ENCODE results near the gene RNF150. TPM values are rescaled to one million over a fixed set of nuclear protein-coding genes. Genes with fewer than 3 reads are reported as not detected.

Gene RNF150
- total and polyA plus RNA-seq, 8 donors, result 1.9 to 15.2 (median 14.1) TPM

DNA sequence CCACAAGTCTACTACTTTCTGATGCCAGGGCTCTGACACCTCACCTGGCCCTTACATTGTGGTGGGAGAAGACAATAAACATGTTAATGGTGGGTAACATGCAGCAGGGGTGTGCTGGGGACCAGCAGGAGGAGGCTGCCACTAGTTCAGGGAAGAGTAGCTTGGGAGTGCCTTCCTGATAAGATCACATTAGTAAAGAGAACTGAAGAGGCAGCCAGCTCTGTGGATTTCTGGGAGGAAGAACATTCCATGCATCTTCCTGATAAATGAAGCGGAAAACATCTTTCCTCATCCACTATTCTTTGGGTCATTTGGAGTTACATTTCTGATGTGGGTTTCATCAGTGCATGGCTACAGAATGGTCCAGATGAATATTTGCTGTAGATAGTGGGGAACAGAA lies 9.0 kb downstream of the RNF150 start:
- no peaks in the 10 kb centered on the region for H3K4me1 ChIP-seq

DNA sequence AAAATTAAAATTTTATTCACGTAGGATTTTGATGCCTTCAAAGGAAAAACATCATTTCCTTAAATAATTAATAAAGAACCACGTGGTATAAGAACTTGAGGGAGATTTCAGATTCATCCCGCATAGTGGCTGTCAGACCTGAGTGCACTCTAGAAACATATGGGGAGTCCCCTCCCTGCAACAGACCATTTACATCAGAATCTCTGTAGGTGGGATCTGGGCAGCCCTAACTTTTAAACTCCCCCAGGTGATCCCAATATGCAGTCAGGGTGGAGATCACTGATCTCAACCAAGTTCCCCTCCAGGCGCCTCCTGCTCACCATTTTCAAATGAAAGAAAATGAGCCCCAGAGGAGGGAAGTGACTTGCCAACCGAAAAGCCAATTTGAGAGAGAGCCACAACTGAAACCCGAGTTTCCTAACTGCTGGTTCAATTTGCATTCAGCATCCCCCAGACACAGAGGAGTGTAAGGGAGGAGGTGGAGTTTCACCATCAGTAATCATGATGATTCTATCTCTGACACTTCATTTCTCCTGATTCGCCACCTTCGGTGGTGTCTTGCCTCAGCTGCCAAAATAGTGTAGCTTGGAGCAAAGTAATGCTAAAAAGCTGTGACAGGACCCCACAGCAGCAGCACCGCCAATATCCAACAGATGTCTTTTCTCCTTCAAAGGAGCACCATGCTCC lies 11.4 kb downstream of the RNF150 start:
- H3K4me3 ChIP-seq, result no peak overlapping the region
- no peak overlapping the region for H3K27ac ChIP-seq
- DNase-seq (peak in 2 of 4 donors; percentile 51 to 73), ATAC-seq (no peak)
- intact Hi-C loops (cut with DNase I), result no loop called here
- TF ChIP-seq, protein P1, sequence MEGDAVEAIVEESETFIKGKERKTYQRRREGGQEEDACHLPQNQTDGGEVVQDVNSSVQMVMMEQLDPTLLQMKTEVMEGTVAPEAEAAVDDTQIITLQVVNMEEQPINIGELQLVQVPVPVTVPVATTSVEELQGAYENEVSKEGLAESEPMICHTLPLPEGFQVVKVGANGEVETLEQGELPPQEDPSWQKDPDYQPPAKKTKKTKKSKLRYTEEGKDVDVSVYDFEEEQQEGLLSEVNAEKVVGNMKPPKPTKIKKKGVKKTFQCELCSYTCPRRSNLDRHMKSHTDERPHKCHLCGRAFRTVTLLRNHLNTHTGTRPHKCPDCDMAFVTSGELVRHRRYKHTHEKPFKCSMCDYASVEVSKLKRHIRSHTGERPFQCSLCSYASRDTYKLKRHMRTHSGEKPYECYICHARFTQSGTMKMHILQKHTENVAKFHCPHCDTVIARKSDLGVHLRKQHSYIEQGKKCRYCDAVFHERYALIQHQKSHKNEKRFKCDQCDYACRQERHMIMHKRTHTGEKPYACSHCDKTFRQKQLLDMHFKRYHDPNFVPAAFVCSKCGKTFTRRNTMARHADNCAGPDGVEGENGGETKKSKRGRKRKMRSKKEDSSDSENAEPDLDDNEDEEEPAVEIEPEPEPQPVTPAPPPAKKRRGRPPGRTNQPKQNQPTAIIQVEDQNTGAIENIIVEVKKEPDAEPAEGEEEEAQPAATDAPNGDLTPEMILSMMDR (IDR thresholded peaks at IDR 0.05), result no peak
- H3K4me1 ChIP-seq, result no peaks in the 10 kb centered on the region
- H3K36me3 ChIP-seq, result no peaks in the 10 kb centered on the region
- H3K27me3 ChIP-seq, result no peaks in the 10 kb centered on the region
- H3K9me3 ChIP-seq, result no peaks in the 10 kb centered on the region

More for the DNA sequence above, 9.0 kb downstream of the RNF150 start:
- Histone ChIP-seq H3K36me3 (no peaks in the 10 kb centered on the region), H3K27ac (no peak overlapping the region), H3K4me3 (no peak overlapping the region), H3K27me3 (peaks cover 0 to 5% of the 10 kb centered on the region in 2 donors), H3K9me3 (no peaks in the 10 kb centered on the region)
- TF ChIP-seq, protein P1 (IDR thresholded peaks at IDR 0.05), result no peak
- ATAC-seq (no peak), DNase-seq (no peak)
- intact Hi-C loops (cut with DNase I), result no loop called here

DNA sequence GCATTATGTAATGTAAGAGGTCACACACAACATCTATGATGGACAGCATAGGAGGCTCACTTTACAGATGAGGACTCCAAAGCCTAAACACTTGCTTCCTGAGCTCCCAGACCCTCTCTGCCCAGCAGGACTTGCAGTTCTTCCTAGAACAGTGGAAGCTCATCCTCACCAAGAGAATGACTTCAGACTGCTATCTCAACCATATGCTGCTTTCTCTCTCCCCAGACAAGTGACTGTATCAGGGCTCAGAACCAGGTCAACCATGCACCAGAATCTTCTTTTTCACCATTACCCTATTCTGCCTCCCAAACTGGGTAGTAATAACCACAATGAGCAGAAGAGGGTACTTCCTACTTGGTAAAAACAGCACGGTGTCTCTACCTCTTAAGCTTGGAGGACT lies 12.2 kb downstream of the RNF150 start:
- H3K9me3 ChIP-seq, result no peaks in the 10 kb centered on the region
- no peak overlapping the region for H3K27ac ChIP-seq
- no peaks in the 10 kb centered on the region for H3K27me3 ChIP-seq
- no peaks in the 10 kb centered on the region for H3K4me1 ChIP-seq
- ATAC-seq (no peak), DNase-seq (no peak)
- intact Hi-C loops (cut with DNase I), result no loop called here
- TF ChIP-seq, protein P1 (IDR thresholded peaks at IDR 0.05), result no peak
- H3K36me3 ChIP-seq, result no peaks in the 10 kb centered on the region
- H3K4me3 ChIP-seq, result no peak overlapping the region

DNA sequence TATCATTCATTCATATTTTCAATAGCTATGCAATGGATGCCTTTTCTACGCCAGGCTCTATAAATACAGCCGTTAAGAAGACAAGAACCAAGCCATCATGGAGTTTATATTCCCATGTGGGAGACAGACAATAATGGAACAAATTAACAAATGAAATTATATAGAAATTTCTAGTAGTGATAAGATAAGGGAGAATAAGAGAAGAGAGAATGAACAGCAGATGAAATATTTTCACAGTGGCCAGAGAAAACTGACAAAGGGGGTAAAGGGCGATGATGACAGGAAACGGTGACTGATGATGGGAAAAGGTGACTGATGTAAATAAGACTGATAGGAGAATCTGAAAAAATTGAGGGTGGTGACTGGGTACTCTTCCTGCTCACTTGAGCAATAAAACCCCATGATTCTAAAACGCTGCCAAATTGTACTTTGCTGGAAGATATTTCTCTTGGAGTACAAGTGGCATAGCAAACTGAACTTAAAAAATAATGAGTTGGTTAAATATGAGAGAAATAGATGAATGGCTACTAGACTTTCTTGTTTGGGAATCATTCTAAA lies 13.2 kb downstream of the RNF150 start:
- H3K36me3 ChIP-seq, result no peaks in the 10 kb centered on the region
- H3K27me3 ChIP-seq, result no peaks in the 10 kb centered on the region
- ATAC-seq, result no peak
- H3K9me3 ChIP-seq, result peaks cover 0 to 4% of the 10 kb centered on the region in 2 donors
- intact Hi-C loops (cut with DNase I), result no loop called here
- no peak overlapping the region for H3K27ac ChIP-seq
- no peak overlapping the region for H3K4me3 ChIP-seq
- TF ChIP-seq, protein P1 (IDR thresholded peaks at IDR 0.05), result no peak
- no peaks in the 10 kb centered on the region for H3K4me1 ChIP-seq
- DNase-seq, result no peak

DNA sequence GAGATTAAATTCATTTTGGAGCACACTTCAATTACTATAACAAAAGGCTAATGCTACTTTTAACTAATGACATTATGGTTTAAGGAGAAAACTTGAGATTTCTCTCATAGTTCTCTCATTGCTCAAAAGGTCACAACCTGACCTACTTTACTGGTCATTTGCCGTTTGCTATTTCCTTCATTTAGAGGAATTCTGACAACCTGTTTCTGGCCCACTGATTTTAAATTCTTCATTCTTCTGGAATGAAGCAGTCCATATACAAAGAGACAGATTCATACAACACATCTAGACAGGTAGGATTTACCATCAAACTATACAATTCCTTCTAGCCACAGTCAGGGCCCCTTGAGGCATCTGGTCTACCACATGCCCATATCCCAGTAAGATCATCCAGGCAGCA lies 14.2 kb downstream of the RNF150 start:
- TF ChIP-seq, protein P1 (IDR thresholded peaks at IDR 0.05), result no peak
- Histone ChIP-seq H3K9me3 (peaks cover 0 to 4% of the 10 kb centered on the region in 2 donors), H3K36me3 (no peaks in the 10 kb centered on the region), H3K4me3 (no peak overlapping the region), H3K4me1 (no peaks in the 10 kb centered on the region), H3K27me3 (no peaks in the 10 kb centered on the region), H3K27ac (no peak overlapping the region)
- intact Hi-C loops (cut with DNase I), result no loop called here
- no peak for DNase-seq
- no peak for ATAC-seq
